ENCODE data around the gene TMC5. TPM values are rescaled to one million over a fixed set of nuclear protein-coding genes. Genes with fewer than 3 reads are reported as not detected.
A peak's percentile ranks its signal among the peaks of the same experiment; 100 is the strongest.

The TMC5 gene
- total and polyA plus RNA-seq, 2 experiments from 2014 or later: 2.3 to 4.8 TPM

DNA sequence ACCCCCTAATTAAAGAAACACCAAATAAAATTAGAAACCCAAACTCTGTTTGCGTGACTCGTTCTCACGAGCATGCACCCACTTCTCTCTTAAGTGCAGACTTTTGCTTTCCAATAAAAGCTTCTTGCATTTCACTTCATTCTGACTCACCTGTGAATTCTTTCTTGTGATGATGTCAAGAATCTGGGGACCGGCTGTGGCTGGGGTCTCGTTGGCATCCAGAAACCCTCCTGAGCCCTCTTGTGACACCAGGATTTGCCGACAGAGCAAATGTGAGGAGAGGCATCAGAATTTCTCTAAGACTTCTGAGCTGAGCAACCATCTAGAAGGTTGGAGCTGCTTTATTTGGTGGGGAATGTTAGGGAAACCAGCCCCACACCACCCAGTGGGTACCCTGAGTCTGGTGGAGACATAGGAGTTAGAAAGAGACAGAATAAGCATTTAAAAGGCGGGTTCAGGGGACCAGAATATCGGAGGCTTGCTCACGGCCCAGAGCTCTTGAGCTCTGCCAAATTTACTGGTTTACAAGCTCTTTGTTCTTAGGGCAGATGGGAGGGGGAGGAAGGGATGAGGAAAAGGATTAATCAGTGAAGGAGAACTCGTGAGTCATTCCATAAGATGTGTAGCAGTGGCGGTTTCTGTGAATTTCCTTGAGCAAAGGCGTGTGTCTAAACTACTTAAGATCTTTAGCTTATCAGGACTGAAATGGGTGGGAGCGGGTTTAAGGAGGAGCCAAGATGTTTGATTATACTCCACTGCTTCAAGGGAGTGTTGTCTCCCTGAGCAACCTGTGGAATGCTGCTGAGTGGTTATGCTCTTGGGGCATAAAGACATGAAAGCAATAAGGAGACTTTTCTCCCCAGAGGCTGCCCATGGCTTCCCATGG, 24.2 kb upstream of the TMC5 start:
- no peaks in the 10 kb centered on the region for H3F3A ChIP-seq (replicated peaks; ENCODE audit: low read depth)
- no peak for TF ChIP-seq ZNF462 (CRISPR knock-in tag; IDR thresholded peaks at IDR 0.05)
- TF ChIP-seq EZH2 (IDR thresholded peaks at IDR 0.05; ENCODE audit: low read depth, unreplicated experiment): no peak
- TF ChIP-seq POLR2AphosphoS5 (IDR thresholded peaks at IDR 0.05; ENCODE audit: low read depth): no peak
- no peak for TF ChIP-seq EZH2phosphoT487 (IDR thresholded peaks at IDR 0.05; ENCODE audit: unreplicated experiment)
- TF ChIP-seq JUNB (IDR thresholded peaks at IDR 0.05; ENCODE audit: unreplicated experiment): no peak
- no peak for TF ChIP-seq CTCF (conservative IDR thresholded peaks at IDR 0.05; ENCODE audit: low read depth in 2 of 2)
- TF ChIP-seq REST (IDR thresholded peaks at IDR 0.05; ENCODE audit: unreplicated experiment): no peak
- TF ChIP-seq ZNF331 (CRISPR knock-in tag; IDR thresholded peaks at IDR 0.05; ENCODE audit: low read depth): no peak
- TF ChIP-seq ETS1 (IDR thresholded peaks at IDR 0.05): no peak
- no peak for TF ChIP-seq ZNF114 (CRISPR knock-in tag; IDR thresholded peaks at IDR 0.05)
- no peak for TF ChIP-seq CREB1 (CRISPR knock-in tag; IDR thresholded peaks at IDR 0.05; ENCODE audit: low read depth)
- no peak for TF ChIP-seq NANOG (IDR thresholded peaks at IDR 0.05; ENCODE audit: borderline replicate concordance)
- TF ChIP-seq STAT1 (IDR thresholded peaks at IDR 0.05; ENCODE audit: unreplicated experiment): no peak
- no peak overlapping the region for H3K27ac Mint-ChIP-seq
- no peak for DNase-seq (ENCODE audit: low spot score)
- no peaks in the 10 kb centered on the region for H3K9me2 ChIP-seq (ENCODE audit: insufficient read depth)
- no peaks in the 10 kb centered on the region for H3K36me3 Mint-ChIP-seq (ENCODE audit: low read depth)
- no peak overlapping the region for H3K4me3 Mint-ChIP-seq
- H2AFZ ChIP-seq: peak overlapping the region; percentile 89; the same call in 1 of the 2 replicates
- H3K4me1 Mint-ChIP-seq: peaks cover 13% of the 10 kb centered on the region
- no peak for ATAC-seq
- H3K79me2 ChIP-seq (replicated peaks; ENCODE audit: insufficient read depth): no peaks in the 10 kb centered on the region
- H3K4me1 ChIP-seq (ENCODE audit: insufficient read depth): no peaks in the 10 kb centered on the region
- no peaks in the 10 kb centered on the region for H4K20me1 ChIP-seq (replicated peaks; ENCODE audit: insufficient read depth)
- H3K27ac ChIP-seq (ENCODE audit: low read depth): no peak overlapping the region
- H3K36me3 ChIP-seq (ENCODE audit: insufficient read depth): no peaks in the 10 kb centered on the region
- H3K27me3 Mint-ChIP-seq (ENCODE audit: insufficient read depth, low read depth, poor library complexity): peaks cover 6% of the 10 kb centered on the region
- H3K4me2 ChIP-seq: no peak overlapping the region
- peaks cover 12% of the 10 kb centered on the region for H3K9me3 Mint-ChIP-seq
- no peak overlapping the region for H3K4me3 ChIP-seq
- no peaks in the 10 kb centered on the region for H3K27me3 ChIP-seq (ENCODE audit: insufficient read depth)
